MCF 10A (cell line): ENCODE results near the gene TRAF1. TPM values are rescaled to one million over a fixed set of nuclear protein-coding genes. Genes with fewer than 3 reads are reported as not detected.

Source experiments
- BruUV-seq: library from RNA; stranded (reverse); fragments of 400-500 nt; replicated peaks from 2 replicates; lab custom pipeline; 2021; lab: Mats Ljungman, UMichigan
- CTCF ChIA-PET: fragments of 300-600 bp; sonication (Branson Sonifier 250); formaldehyde crosslinking; extraction: SDS; loops from one replicate; lab custom pipeline; 2021; ENCODE audit warnings: antibody characterized with exemption, inconsistent platforms; lab: Yijun Ruan, JAX
- POLR2A ChIA-PET: fragments of 300-600, 350-650 bp; sonication (Branson Sonifier 250); formaldehyde crosslinking; extraction: SDS; loops from one replicate; lab custom pipeline; 2020; ENCODE audit warnings: antibody characterized with exemption, inconsistent platforms; lab: Yijun Ruan, JAX
- DNase-seq: peaks from one replicate; pipeline ENCODE4 v3.0.0-alpha.2; 2018; ENCODE audit not compliant: unreplicated experiment
- H3K27ac Mint-ChIP-seq: one replicate; pipeline ENCODE4 v1.8.0; 2022; ENCODE audit warnings: mild to moderate bottlenecking, low read depth, mixed read lengths; ENCODE audit not compliant: unreplicated experiment
- H3K27me3 Mint-ChIP-seq: one replicate; pipeline ENCODE4 v1.8.0; 2022; ENCODE audit warnings: mixed read lengths; ENCODE audit not compliant: insufficient read depth, unreplicated experiment
- H3K36me3 Mint-ChIP-seq: one replicate; pipeline ENCODE4 v1.8.0; 2022; ENCODE audit warnings: mild to moderate bottlenecking, moderate library complexity, mixed read lengths; ENCODE audit not compliant: insufficient read depth, unreplicated experiment
- H3K4me1 Mint-ChIP-seq: one replicate; pipeline ENCODE4 v1.8.0; 2022; ENCODE audit warnings: mixed read lengths; ENCODE audit not compliant: insufficient read depth, unreplicated experiment
- H3K4me3 Mint-ChIP-seq: one replicate; pipeline ENCODE4 v1.8.0; 2022; ENCODE audit warnings: mild to moderate bottlenecking, moderate library complexity, mixed read lengths; ENCODE audit not compliant: unreplicated experiment
- H3K9me3 Mint-ChIP-seq: one replicate; pipeline ENCODE4 v1.8.0; 2022; ENCODE audit warnings: mixed read lengths; ENCODE audit not compliant: unreplicated experiment
- intact Hi-C: fragments of 100-400 bp; cut with micrococcal nuclease; formaldehyde crosslinking; loops from 2 replicates; pipeline ENCODE4 v1.14.1; 2022
- total RNA-seq: library from RNA; stranded (reverse); gene quantifications from 2 replicates; pipeline ENCODE4 v1.2.3, GENCODE V29; 2022
- TF ChIP-seq, protein P1 (sequence below): fragments of 200-600 bp; IDR thresholded peaks from one replicate; pipeline ENCODE4 v1.8.0; 2022; ENCODE audit warnings: antibody characterized with exemption, mild to moderate bottlenecking; ENCODE audit not compliant: unreplicated experiment

TRAF1 gene
- total RNA-seq, 1 experiment from 2014 or later: 0.84 TPM

DNA sequence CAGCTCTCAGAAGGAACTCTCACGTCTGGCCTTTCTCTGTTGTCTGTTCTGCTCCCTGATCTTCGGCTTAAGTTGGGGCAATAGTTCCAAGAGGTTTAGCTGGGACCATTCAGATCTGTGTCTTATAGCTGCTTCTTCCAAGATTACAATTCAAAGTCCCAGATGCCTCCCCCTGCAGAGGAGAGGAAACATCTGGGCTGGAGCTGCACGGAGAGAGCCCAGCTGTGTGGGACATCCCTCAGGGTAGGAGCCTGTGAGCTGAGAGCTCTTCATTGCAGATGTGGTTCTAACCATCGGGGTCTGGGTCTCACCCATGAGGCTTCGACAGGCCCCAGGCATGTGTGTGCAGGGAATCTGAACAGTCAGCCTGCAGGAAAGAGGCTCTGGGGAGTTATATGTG, 40.6 kb downstream of the TRAF1 start:
- Mint-ChIP-seq H3K9me3 (no peaks in the 10 kb centered on the region), H3K36me3 (no peaks in the 10 kb centered on the region), H3K27me3 (no peaks in the 10 kb centered on the region), H3K27ac (no peak overlapping the region), H3K4me3 (no peak overlapping the region), H3K4me1 (no peaks in the 10 kb centered on the region)
- TF ChIP-seq, protein P1, sequence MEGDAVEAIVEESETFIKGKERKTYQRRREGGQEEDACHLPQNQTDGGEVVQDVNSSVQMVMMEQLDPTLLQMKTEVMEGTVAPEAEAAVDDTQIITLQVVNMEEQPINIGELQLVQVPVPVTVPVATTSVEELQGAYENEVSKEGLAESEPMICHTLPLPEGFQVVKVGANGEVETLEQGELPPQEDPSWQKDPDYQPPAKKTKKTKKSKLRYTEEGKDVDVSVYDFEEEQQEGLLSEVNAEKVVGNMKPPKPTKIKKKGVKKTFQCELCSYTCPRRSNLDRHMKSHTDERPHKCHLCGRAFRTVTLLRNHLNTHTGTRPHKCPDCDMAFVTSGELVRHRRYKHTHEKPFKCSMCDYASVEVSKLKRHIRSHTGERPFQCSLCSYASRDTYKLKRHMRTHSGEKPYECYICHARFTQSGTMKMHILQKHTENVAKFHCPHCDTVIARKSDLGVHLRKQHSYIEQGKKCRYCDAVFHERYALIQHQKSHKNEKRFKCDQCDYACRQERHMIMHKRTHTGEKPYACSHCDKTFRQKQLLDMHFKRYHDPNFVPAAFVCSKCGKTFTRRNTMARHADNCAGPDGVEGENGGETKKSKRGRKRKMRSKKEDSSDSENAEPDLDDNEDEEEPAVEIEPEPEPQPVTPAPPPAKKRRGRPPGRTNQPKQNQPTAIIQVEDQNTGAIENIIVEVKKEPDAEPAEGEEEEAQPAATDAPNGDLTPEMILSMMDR: no peak
- BruUV-seq: no TSS peak
- POLR2A ChIA-PET: interaction anchor here (1.0 to 1.3 kb wide), 2 partner anchors 13 to 92 kb away, joined by 3 read pairs; partner anchors contain the start of gene FBXW2
- DNase-seq: no peak
- intact Hi-C loops: no loop called here
- CTCF ChIA-PET: interaction anchor here (1.2 to 4.3 kb wide), 2 partner anchors 16 to 51 kb away, joined by 3 to 17 read pairs; no protein-coding TSS in a partner anchor

DNA sequence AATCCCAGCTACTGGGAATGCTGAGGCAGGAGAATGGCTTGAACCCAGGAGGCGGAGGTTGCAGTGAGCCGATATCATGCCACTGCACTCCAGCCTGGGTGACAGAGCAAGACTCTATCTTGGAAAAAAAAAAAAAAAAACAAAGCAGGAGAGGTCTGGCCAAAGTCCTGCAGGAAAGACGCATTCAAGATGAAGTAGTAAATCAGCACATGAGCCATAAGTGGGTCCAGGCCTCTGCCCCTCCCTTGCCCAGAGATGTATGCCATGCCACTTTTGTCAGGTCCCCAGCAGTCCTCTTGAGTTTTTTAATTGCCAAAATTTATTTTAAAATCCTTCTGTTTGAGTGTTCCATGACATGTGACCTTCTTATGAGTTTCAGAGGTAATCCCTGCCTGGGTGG, 41.1 kb downstream of the TRAF1 start:
- no peaks in the 10 kb centered on the region for H3K36me3 Mint-ChIP-seq
- no peak for DNase-seq
- H3K27me3 Mint-ChIP-seq: no peaks in the 10 kb centered on the region
- intact Hi-C loops: no loop called here
- no peak overlapping the region for H3K4me3 Mint-ChIP-seq
- TF ChIP-seq, protein P1: no peak
- POLR2A ChIA-PET: interaction anchor here (1.0 to 1.3 kb wide), 2 partner anchors 12 to 92 kb away, joined by 3 read pairs; partner anchors contain the start of gene FBXW2
- CTCF ChIA-PET: interaction anchor here (1.2 to 4.3 kb wide), 2 partner anchors 16 to 52 kb away, joined by 3 to 17 read pairs; no protein-coding TSS in a partner anchor
- H3K4me1 Mint-ChIP-seq: no peaks in the 10 kb centered on the region
- no peak overlapping the region for H3K27ac Mint-ChIP-seq
- no peaks in the 10 kb centered on the region for H3K9me3 Mint-ChIP-seq
- no TSS peak for BruUV-seq

DNA sequence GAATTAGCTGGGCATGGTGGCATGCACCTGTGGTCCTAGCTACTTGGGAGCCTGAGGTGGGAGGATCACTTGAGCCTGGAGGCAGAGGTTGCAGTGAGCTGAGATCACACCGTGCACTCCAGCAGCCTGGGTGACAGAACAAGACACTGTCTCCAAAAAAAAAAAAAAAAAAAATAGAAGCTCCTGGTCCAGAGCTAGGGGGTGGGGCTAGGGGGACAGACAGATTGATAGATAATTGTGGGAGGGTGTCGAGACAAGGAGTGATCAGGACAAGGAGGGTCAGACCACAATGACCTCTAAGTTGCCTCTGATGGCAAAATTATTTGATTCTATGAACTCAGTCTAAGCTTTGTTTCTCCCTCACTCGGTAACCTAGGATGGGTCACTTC, 43.0 kb downstream of the TRAF1 start:
- Mint-ChIP-seq H3K4me1 (peaks cover 6% of the 10 kb centered on the region), H3K9me3 (no peaks in the 10 kb centered on the region), H3K27ac (no peak overlapping the region), H3K36me3 (peaks cover 5% of the 10 kb centered on the region), H3K4me3 (no peak overlapping the region), H3K27me3 (no peaks in the 10 kb centered on the region)
- no peak for DNase-seq
- intact Hi-C loops: no loop called here
- BruUV-seq: no TSS peak
- CTCF ChIA-PET: interaction anchor here (0.6 to 4.3 kb wide), 3 partner anchors 11 to 53 kb away, joined by 4 to 17 read pairs (median 5); no protein-coding TSS in a partner anchor
- POLR2A ChIA-PET: no interaction called here
- TF ChIP-seq, protein P1: no peak

DNA sequence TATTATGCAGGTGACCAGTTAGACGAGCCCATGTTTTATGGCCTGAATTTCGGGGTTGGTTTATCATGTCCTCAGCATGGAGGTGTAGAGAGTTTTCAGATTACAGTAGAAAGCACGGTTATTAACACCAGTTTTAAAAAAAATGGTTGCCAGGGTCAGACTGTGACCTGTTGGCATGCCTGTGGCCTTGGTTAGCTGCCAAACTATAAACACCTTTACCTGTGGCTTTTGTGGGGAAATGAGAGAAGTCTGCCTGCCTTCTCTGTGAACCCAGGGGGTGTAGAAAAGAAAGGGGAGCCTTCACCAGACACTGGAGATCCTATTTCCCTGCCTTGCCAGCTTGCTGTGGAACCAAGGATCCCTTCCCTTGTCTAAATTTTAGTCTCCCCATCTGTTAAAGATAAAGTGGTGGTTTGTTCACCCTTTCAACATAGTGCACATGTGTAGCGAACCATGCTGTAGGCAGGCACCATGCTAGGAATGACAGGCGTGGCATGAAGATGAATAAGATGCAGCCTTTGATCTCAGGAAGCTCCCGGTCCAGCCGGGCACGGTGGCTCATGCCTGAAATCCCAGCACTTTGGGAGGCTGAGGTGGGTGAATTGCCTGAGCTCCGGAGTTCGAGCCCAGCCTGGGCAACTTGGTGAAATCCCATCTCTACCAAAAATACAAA, 43.5 kb downstream of the TRAF1 start:
- H3K4me1 Mint-ChIP-seq: peaks cover 9% of the 10 kb centered on the region
- TF ChIP-seq, protein P1: no peak
- ChIA-PET CTCF (interaction anchor here (0.6 to 4.3 kb wide), 5 partner anchors 10 to 1079 kb away, joined by 3 to 17 read pairs (median 4); no protein-coding TSS in a partner anchor), POLR2A (no interaction called here)
- H3K27ac Mint-ChIP-seq: no peak overlapping the region
- no peaks in the 10 kb centered on the region for H3K9me3 Mint-ChIP-seq
- H3K36me3 Mint-ChIP-seq: peaks cover 5% of the 10 kb centered on the region
- no peaks in the 10 kb centered on the region for H3K27me3 Mint-ChIP-seq
- DNase-seq: peak; percentile 13
- intact Hi-C loops: no loop called here
- no peak overlapping the region for H3K4me3 Mint-ChIP-seq
- no TSS peak for BruUV-seq
